HG03520 (cell line): Measurements from ENCODE around the gene BCAS4.

Experiments
- ATAC-seq: cut with Tn5 transposase; IDR thresholded peaks from one replicate; pipeline ENCODE4 v1.9.1; 2021; ENCODE audit warnings: mild to moderate bottlenecking, moderate library complexity; ENCODE audit not compliant: unreplicated experiment

Gene BCAS4

DNA sequence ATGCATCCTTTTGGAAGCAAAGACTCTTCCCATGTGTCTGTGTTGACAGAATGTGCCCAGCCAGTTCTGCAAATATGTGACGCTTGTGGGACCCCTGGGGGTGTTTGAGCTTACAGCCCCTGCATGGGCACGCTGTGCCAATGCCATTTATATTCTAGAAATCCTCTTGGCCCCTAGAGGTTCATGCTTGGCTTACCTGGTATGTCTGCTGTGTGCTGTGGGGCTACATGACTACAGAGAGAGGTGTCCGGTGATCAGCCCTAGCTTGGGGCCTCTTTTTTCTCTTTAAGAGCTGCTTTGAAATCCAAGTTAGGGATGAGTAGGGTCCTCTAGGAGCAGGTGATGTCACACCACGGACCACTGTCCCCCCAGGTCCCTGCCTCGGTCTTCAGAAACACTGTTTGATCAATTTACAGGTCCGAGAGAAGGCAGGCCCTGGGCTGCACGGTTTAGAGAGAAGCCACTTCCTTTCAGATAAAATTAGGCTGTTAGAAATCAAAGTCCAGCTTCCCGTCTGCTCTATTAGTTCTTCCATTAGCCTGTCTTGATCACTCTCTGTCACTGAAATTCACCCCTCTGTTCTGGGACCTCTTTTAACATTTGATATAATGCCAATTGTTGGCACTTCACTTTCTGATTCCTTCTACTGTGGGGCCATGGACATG lies 26.5 kb downstream of the BCAS4 start:
- ATAC-seq = no peak

DNA sequence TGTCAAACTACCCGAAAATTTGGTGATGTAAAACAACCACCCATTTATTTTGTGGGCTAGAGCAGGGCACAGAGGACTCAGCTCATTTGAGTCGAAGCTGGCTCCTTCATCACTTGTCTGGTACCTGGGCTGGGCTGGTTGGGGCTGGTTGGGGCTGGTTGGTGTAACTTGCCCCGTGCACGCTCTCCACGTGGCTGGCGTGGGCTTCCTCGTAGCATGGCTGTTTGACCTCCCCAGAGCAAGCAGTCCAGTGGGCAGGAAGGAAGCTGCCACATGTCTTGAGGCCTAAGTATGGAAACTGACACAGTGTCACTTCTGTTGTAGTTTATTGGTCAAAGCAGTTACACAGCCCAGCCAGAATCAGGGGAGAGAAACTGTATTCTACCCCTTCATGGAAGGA lies 27.1 kb downstream of the BCAS4 start:
- no peak for ATAC-seq

DNA sequence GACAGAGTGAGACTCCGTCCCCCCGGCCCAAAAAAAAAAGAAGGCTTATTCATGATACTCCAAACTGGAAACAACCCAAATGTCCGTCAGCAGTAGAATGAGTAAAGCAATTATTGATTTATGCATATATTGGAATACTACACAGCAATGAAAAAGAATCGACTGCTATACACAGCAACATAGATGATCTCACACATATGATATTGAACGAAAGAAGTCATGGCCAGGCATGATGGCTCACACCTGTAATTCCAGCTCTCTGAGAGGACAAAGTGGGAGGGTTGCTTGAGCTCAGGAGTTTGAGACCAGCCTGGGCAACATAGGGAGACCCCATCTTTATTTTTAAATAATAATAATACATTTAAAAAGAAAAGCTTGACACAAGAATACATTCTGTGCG lies 28.5 kb downstream of the BCAS4 start:
- ATAC-seq = no peak

DNA sequence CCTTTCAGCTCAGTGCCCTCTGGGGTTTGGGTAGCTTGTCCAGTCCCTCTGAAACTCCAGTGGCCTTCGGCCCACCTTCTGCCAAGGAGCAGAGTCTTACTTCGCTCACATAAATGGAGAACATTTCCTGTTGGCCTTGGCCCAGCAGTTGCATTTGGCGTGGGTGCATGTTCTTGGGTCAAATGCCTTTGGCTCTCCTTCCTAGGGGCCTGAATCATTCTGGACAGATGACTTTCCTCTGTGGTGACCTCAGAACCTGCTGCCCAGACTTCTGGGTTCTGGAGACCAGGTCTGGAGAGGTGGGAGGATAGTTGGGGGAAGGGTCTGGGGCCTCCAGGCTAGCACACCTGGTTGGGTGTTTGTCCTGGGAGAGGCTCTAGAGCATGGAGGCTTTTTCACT lies 29.3 kb downstream of the BCAS4 start:
- no peak for ATAC-seq

DNA sequence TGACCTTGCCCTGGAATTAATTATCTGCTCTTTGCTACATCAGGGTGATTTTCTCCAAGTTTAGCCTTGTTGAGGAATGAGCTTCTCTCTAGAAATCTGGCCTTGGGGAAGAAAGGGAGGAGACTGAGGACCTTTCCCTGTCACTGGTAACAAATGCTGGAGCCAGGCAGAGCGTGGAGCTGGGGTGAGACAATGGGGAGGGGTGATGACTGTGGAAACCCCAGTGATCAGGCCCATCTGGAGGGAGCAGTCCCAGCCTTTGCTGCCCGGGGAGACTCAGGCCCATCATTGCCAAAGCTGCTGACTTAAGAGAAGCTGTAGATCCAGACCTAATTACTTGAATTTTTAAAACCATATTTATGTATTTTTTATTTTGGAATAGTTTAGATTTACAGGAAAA lies 31.3 kb downstream of the BCAS4 start:
- no peak for ATAC-seq

DNA sequence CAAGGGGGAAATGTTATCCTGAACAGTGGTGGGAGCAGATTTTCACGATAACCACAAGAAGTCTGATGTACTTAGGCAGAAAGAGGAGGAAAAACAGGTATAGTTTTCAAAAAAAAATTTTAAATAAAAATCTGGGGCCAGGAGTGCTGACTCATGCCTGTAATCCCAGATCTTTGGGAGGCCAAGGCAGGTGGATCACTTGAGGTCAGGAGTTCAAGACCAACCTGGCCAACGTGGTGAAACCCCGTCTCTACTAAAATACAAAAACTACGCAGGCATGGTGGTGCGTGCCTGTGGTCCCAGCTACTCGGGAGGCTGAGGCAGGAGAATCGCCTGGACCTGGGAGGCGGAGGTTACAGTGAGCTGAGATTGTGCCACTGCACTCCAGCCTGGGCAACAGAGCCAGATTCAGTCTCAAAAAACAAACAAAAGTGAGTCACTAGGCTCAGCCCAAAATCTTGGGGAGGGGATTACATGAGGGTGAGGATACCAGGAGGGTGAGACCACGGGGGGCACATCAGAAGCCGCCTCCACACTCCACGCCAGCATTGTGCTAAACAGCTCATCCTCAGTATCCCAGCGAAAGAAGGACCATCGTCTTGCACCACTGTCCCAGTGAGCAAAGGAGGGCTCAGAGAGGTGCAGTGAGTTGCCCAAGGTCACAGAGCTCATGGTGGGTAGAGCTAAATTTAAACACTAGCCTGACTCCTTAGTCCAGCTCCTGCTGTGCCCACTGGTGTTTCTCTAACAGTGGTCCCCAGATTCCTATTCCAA lies 33.7 kb downstream of the BCAS4 start:
- ATAC-seq = no peak

DNA sequence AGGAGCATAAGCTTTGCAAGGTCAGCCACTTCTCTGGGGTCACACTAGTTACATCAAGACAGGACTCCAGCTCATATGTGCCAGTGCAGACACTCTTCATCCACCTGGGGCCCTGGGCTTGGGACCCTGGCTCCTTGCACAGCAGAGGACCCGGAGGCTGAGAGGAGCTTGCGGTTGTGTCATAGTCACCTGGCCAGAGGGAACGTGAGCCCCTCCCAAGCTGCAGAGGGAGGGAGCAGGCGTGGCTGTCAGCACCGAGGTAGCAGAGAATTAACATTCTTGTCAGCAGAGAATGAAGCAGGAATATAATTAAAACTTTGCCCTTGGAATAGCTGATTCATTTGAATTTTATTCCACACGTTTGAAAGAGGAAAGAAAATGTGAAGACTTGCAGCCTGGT lies 36.8 kb downstream of the BCAS4 start:
- no peak for ATAC-seq

DNA sequence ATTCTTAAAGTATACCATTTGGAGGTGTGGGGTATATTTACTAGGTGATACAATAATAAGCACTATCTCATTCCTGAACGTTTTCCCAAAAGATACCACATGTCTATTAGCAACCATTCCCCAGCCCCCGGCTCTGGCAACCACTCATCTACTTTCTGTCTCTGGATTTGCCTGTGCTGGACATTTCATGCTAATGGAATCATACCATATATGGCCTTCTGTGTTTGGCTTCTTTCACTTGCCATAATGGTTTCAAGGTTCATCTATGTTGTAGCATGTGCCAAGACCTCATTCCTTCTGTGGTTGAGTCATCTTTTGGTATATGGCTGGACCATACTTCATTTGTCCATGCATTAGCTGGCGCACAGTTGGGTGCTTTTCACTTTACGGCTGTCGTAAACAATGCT lies 39.7 kb downstream of the BCAS4 start:
- ATAC-seq = no peak

DNA sequence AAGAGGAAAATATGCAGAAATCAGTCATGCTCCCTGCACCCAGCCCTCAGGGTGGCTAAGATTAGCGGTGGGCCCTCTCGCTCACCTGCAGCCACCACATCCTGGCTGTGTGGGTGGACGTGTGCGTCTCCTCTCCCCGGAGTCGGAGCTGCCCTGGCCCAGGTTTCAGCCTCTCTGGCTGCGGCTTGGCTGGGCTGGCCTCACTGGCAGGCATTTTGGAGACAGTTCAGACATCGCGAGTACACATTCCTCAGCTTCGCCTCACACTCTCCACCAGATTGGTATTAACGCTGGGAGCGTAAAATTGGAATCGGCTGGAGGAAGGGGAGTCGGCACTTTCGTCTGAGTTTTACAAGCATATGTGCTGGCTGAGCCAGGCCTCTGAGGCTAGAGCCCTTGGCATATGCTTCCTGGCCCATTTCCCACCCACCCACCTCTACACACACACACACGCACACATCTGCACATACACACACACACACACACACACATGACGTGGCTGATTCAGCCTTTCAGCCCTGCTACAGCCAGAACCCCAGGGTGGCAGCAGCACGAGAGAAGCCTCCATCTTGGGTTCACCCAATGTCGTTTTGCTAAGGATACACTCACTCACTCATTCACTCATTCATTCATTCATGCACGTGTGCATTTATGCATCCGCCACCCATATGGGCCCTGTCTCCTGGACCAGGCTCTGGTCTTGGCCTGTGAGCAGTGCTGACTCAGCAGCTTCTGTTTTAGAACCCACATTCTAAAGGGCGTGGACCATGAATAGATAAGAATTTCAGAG lies 42.9 kb downstream of the BCAS4 start:
- peak; percentile 63 for ATAC-seq

DNA sequence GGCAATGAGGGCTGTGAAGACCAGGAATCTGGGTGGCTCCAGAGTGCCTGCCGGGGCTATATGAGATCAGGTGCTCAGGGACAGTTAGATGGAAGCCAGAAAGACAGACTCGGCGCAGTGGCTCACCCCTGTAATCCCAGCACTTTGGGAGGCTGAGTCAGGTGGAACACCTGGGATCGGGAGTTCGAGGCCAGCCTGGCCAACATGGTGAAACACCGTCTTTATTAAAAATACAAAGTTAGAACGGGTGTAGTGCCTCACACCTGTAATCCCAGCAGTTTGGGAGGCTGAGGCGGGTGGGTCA lies 43.4 kb downstream of the BCAS4 start:
- no peak for ATAC-seq

DNA sequence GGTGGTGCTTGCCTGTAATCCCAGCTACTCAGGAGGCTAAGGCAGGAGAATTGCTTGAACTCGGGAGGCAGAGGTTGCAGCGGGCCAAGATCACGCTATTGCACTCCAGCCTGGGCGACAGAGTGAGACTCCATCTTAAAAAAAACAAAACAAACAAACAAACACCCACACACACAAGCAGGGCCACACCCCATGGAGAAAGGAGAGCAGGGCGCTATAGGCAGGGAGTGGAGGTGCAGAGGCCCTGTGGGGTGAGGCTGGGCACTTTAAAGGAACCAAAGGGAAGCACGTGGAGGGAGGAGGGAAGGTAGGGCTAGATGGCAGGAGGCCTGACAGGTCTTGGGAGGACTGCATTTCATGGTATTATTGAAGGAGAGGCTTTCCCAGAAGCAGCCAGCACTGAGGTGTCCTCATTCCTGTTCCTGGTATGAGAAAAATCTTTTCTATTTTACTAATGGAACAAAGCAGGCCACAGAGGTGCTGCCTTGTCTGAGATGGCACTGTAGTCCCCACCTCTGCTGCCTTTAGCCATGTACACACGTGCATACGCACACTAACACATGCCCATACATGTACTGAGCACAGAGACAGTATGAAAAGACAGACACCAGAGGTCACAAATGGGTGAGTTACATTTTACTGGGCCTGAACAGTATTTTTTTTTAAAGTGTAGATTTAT lies 44.0 kb downstream of the BCAS4 start:
- no peak for ATAC-seq

DNA sequence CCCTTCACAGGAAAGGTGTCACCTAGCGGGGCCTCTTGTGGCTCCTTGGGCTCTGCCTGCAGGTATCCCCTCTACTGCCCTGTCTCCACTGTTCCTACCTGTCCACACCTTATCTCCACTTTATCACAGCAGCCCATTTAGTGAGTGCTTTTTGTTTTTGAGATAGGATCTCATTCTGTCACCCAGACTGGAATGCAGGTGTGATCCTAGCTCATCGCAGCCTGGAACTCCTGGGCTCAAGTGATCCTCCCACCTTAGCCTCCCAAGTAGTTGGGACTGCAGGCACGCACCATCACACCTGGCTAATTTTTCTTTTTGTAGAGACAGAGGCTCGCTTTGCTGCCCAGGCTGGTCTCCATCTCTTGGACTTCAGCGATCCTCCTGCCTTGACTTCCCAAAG lies 48.0 kb downstream of the BCAS4 start:
- no peak for ATAC-seq

DNA sequence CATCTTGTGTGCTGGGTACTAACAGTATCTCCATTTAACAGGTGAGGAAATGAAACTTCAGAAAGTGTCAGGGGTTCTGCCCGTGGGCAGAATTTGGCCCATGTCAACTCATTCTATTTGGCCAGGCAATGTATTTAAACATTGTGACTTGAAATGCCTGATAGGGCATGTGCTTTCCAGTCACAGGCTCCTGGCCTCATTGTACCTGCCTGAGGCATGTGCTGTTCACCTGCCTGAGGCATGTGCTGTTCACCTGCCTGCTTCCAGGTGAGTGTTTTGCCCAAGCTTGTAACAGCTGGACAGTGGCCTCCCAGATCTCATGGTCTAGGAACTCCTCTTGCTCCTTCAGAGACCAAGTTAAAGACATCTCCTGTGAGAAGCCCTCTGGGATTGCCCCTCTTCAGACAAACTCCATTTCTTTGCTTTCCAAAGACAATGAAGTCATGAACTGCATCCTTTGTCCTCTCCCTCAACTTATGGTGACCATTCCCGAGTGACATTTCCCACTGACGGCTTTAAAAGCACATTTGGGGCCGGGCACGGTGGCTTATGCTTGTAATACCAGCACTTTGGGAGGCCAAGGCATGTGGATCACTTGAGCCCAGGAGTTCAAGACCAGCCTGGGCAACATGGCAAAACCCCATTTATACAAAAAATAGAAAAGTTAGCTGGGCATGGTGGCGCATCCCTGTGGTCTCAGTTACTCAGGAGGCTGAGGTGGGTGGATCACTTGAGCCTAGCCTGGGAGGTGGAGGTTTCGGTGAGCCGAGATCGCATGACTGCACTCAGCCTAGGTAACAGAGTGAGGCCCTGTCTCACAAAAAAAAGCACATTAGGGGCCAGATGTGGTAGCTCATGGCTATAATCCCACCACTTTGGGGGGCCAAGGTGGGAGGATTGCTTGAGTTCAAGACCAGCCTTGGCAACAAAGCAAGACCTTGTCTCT lies 48.7 kb downstream of the BCAS4 start:
- ATAC-seq = no peak

DNA sequence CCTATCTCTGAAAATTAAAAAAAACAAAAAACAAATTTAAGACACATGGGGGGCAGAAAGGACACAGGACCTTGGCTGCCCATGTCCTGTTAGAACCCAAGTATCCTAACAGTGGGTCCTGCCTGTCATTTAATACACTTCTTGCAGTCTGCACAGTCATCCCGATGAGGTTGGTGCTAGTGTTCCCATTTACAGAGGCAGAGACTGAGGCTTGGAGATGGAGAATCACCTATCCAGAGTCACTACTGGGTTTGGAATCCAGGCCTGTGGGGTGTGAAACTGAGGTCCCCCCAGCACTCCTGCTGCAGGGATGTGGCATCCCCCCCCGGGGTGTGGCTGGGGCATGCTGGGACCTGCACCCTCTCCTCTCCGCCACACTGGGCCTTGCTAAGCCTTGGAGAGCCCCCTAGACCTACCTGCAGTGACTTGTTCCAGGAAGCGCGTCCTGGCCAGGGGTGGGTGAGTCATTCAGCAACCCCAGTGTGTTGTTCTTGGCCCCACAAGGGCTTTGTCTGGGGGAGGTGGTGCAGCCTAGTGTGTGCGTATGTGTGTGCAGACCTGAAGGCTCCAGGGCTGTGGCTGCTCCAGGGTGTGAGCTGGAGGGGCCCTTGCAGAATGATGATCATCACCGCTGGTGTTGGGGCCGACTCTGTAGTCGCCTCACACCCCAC lies 49.7 kb downstream of the BCAS4 start:
- peak; percentile 84 for ATAC-seq

DNA sequence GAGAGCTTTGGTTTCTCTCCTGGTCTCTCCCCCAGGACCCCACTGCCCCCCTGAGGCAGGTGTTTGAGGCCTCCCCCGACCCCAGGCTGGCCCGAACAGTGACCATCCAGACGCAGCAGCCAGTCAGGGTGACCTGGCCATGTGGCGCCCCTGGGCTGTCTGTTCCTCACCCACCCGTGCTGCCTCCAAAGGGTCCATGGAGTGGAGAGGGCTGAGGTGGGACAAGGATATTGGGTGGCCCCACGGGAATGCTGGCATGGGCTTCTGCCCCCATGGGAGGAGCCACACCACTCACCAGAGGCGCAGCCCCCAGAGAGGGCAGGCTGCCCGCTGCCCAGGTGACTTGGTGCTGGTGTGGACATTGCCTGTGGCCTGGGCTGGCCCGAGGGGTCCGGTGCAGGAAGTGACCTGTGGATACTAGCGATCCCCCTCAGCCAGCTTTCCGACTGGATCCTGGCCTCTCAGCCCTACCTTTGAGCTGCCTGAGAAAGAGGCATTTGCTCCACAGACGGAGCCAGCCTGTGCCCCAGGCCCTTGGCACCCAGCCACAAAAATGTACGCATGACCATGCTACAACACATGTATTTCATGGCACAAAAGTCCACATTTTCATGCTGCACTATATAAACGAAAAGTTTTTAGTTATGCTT lies 50.8 kb downstream of the BCAS4 start:
- no peak for ATAC-seq

DNA sequence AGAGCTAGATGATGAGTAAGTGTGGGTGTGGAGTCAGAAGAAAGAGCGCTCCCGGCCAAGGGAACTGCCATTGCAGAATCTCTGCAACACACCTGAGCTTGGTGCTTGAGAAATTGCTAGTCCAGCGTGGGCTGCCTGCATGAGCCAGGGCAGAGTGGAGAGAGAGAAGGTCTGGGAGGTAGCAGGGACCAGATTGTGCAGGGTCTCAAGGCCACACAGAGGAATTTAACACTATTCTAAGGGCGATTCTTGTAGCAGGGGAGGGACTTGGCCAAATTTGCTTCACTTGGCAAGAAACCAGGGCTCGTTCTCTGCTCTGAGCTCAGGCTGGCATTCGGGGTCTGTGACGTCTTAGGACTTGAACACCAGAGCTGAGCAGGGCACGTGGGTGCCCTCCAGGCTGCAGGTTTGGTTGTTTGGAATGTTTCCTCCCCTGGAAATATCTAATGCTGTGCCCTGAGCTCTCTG lies 53.5 kb downstream of the BCAS4 start:
- no peak for ATAC-seq

DNA sequence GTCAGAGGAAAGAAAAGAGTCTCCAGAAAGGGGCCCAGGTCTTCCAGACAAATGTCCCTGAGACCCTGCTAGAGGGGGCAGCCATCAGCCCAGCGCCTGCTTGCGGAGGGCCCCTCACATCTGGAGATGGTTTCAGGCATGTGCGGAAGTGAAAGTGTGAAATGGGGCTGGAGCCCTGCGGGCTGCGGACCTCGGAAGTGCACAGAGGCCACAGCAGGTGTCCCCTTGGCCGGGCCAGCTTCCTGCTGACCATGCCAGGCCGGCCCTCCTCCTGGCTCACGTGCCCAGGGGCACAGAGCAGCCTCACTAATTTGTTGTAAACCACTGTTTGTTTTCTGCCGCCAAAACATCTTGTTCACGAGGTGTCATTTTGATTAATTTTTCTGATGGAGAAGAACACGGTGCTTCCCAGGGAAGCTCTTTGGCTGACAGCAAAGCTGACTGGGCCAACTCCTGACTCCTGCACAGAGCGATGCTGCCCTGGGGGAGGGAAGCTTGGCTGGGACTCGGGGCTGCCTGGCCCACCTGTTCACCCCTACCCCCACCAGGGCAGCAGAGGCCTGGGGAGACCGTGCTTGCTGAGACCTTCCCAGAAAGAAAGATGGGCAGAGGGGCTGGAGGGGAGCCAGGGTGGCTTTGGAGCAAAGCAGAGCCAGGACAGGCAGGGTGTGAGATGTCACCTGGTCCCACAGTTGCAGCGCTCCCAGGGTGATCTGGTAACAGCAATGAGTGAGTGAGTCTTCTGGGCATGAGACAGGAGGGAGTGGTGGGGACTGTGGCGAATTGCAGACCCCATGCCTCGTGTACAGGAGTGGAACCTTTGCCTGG lies 54.2 kb downstream of the BCAS4 start:
- ATAC-seq = no peak

DNA sequence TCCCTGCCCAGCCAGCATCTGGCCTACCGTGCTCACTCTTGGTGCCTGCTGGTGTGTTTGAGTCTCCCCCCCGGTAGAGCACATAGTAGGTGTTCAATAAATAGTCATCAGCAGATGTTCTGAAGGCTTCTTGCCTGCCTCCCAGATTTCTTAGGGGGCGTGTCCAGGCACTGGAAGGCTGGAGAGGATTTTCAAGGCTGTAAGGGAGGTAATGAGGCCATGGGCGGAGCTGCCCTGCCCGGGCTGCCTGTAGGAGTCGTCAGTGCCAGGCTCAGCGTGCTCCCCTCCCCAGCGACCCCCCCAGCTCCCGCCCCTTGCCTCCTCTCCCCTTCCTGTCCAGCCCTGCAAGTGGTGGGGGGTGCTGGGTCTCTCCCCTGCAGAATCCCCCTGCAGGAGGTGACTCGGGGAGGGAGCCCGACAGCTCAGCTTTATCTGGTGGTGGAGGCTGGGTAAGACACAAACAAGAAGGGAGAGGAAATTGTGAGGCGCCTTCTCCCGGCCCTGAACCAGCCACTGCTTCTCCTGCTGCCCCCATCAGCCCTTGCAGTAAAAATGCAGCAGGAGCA lies 55.9 kb downstream of the BCAS4 start:
- ATAC-seq = no peak
